ENCODE data around the gene OR6B3. TPM values are rescaled to one million over a fixed set of nuclear protein-coding genes. Genes with fewer than 3 reads are reported as not detected.

OR6B3 gene
- not detected in 2 replicates for total RNA-seq

GRCh38 chr2:240053173-240054155, at the start of gene OR6B3:
Gene OR6B3 (minus strand): TSS chr2:240053521.

GRCh38 chr2:240030379-240031094, 22.8 kb downstream of the OR6B3 start, which contains the start of gene OR6B2:
Gene OR6B2 (minus strand): TSS chr2:240030429. CDS start chr2:240030429, 0 bp downstream.

Other genes starting within 250 kb of the OR6B3 start
- gene NDUFA10, start 28.2 kb downstream of the OR6B3 start, total RNA-seq, result 132 and 153 TPM in 2 replicates
- gene OR6B2, start 23.1 kb downstream of the OR6B3 start, total RNA-seq, result not detected in 2 replicates
- 150 and 151 TPM in 2 replicates for gene COPS9, start 82.8 kb upstream of the OR6B3 start, total RNA-seq
- not detected in 2 replicates for gene OTOS, start 87.1 kb upstream of the OR6B3 start, total RNA-seq